Activated T-cell treated with anti-CD3 and anti-CD28 coated beads for 48 hours (primary cell): ENCODE data around the gene HSPA1L.
A peak's percentile ranks its signal among the peaks of the same experiment; 100 is the strongest.
"Not testable (repeated sequence)": the region's sequence is repeated elsewhere in the genome, so short reads cannot be mapped to it uniquely, and the experiment has no call there.

ENCODE experiments used
- DNase-seq: peaks from one replicate; pipeline ENCODE4 v3.0.0-alpha.2; 2020; ENCODE audit warnings: low read depth

Gene HSPA1L

GRCh38 chr6:31813465-31813849, 1.6 kb downstream of the HSPA1L start:
- no peak for DNase-seq

DNA sequence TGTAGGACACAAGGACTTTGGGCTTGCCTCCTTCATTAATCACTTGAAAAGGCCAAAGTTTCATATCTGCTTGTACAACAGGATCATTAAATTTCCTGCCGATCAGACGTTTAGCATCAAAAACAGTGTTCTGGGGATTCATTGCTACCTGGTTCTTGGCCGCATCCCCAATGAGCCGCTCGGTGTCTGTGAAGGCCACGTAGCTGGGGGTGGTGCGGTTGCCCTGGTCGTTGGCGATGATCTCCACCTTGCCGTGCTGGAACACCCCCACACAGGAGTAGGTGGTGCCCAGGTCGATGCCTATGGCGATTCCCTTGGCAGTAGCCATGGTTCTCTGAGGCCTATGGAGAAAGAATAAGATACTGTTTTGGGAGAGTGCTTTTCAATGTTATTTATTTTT, 3.4 kb downstream of the HSPA1L start:
- no peak for DNase-seq

DNA sequence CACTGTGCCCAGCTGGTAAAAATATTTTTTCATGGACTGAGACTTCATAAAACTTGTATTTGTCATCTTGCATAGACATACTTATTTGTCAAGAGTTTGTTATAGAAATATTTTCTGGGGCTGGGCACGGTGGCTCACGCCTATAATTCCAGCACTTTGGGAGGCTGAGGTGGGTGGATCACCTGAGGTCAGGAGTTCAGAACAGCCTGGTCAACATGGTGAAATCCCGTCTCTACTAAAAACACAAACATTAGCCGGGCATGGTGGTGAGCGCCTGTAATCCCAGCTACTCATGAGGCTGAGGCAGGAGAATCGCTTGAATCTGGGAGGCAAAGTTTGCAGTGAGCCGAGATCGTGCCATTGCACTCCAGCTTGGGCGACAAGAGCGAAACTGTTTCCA, 6.5 kb downstream of the HSPA1L start:
- not testable (repeated sequence) for DNase-seq

GRCh38 chr6:31806470-31807272, 8.4 kb downstream of the HSPA1L start, which contains the start of gene LSM2:
Gene LSM2, minus strand, starts transcription at chr6:31806966. Its CDS starts 209 bp downstream, at chr6:31806757.
- peak; percentile 96 for DNase-seq

- no peak for DNase-seq
These were observed 9.1 kb downstream of the HSPA1L start for GRCh38 chr6:31805939-31806469.

DNA sequence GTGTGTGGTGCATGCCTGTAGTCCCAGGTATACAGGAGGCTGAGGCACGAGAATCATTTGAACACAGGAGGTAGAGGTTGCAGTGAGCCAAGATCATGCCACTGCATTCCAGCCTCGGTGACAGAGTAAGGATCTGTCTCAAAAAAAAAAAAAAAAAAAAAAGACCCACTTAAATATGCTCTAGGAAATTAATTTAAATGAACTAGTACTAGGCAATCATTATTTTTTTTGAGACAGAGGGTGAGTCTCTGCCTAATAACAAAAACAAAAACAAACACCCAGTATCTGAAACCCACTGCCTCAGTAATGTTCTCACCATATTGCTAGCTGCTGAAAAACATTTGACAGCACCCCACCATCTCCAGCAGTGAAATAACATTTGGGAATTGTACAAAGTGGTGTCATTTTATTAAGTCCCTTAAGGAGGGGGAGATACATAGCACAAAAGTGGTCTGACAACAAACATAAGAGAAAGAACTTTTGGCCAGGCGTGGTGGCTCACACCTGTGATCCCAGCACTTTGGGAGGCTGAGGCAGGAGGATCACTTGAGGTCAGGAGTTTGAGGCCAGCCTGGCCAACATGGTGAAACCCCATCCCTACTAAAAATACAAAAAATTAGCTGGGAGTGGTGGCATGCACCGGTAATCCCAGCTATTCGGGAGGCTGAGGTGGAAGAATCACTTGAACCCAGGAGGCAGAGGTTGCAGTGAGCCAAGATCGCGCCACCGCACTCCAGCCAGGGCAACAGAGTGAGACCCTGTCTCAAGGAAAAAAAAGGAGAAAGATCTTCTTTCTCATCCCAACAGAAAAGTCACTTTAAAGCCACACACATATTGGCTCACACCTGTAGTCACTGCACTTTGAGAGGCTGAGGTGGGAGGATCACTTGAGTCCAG, 13.8 kb downstream of the HSPA1L start:
- not testable (repeated sequence) for DNase-seq

DNA sequence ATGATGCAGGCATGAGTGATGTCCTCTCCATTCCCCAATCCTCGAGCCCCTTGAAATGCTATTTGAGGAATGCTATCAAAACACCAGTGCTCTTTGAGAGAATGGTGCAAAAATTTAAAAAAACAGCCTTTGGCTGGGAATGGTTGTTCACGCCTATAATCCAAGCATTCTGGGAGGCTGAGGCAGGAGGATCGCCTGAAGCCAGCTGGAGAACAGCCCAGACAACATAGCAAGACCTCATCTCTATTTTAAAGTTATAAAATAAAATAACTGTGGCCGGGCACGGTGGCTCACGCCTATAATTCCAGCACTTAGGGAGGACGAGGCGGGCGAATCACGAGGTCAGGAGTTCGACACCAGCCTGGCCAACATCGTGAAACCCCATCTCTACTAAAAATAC, 15.3 kb downstream of the HSPA1L start:
- DNase-seq: no peak

- no peak for DNase-seq
These were observed 17.5 kb downstream of the HSPA1L start for GRCh38 chr6:31797588-31797987.

GRCh38 chr6:31796993-31797385, 18.1 kb downstream of the HSPA1L start:
- DNase-seq: no peak

- peak; percentile 86 for DNase-seq
These were observed 19.3 kb downstream of the HSPA1L start, which contains the start of gene VARS1 for GRCh38 chr6:31795616-31796298. Gene VARS1, minus strand, starts transcription at chr6:31795752. Its CDS starts 535 bp downstream, at chr6:31795217.

DNA sequence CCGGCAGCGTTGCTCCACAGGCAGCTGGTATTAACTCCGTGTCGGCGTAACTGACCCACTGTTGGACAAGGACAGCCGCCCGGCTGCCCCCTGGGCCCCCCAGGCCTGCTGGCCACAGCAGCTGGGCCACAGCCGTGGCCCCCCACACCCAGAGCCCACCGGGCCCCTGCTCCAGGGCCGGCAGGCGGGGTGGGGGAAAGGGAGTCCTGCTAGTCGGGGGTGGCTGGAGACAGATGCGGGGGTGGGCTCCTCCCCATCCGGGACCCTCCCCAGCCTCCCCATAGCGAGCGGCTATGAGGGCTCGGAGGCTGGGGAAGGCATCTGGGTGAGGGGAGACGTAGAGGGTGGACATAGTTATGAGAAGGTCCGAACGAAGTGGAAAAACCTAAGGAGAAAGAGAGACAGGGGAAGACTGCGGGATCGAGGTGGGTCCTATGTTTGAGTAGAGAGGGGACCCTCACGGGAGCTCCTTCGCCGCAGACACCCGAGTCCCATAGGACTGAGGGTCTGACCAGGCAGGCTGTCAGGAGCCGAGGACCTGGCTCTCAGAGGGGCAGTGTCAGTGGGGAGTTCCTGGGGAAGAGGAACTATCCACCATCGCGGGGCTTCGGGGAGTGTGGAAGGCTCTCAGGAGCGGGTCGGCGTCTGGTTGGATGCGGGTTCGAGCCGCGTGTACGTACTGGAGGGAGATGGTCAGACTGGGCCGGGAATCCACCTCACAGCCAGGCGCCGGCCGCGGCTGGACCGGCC, 20.0 kb downstream of the HSPA1L start:
- DNase-seq: no peak

GRCh38 chr6:31794294-31794865, 20.7 kb downstream of the HSPA1L start:
- DNase-seq: no peak

GRCh38 chr6:31793927-31794245, 21.2 kb downstream of the HSPA1L start:
- DNase-seq: not testable (repeated sequence)

- no peak for DNase-seq
These were observed 22.3 kb downstream of the HSPA1L start for GRCh38 chr6:31792761-31793171.

- no peak for DNase-seq
These were observed 23.1 kb downstream of the HSPA1L start for GRCh38 chr6:31792090-31792374.

DNA sequence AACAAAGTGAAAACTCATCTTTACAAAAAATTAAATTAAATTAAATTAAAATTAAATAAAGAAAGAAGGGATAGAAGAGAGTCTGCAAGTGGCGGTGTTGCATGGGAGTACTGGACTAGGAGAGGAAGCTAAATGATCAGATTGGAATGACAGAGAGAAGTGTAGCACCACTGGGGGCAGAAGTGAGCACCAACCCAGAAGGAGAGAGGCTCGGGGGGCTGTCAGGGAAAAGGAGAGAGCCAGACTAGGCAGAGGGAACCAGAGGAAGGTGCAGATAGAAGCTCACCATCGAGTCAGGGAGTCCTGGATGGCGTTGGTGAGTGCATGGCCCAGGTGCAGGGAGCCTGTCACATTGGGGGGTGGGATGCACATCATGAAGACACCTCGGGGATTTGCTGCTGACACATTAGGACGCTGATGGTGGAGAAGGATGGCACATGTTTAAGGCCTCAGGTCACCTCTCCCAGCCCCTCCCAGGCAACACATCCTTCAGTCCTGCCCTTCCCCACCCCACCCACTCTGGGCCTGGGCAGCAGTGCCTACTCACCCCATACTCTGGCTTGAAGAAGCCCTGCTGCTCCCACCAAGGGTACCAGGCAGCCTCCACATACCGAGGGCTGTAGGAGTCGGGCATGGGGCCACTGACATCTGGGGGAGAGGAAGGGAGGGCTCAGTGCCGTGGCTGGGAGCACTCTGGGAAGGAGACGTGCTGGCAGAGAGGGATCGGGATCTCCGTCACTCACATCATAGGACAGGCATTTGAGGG, 23.6 kb downstream of the HSPA1L start:
- no peak for DNase-seq

DNA sequence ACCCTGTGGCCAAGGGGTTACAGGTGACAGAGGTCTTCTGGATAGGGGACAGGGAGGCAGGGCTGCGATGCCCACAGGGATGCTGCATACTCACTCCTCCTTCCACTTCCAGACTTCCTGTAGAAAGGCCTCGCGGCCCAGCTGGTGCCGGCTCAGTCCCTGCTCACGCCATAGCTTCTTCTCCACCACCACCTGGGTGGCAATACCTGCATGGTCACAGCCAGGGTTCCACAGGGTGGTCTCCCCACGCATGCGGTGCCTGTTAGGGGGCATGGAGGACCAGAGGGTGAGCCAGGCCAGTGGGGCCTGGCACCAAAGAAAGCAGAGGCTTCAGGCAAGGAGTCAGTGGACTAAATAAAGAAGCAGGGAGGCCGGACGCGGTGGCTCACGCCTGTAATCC, 29.6 kb downstream of the HSPA1L start:
- no peak for DNase-seq

- DNase-seq: no peak
These were observed 30.8 kb downstream of the HSPA1L start for GRCh38 chr6:31784098-31784925.

DNA sequence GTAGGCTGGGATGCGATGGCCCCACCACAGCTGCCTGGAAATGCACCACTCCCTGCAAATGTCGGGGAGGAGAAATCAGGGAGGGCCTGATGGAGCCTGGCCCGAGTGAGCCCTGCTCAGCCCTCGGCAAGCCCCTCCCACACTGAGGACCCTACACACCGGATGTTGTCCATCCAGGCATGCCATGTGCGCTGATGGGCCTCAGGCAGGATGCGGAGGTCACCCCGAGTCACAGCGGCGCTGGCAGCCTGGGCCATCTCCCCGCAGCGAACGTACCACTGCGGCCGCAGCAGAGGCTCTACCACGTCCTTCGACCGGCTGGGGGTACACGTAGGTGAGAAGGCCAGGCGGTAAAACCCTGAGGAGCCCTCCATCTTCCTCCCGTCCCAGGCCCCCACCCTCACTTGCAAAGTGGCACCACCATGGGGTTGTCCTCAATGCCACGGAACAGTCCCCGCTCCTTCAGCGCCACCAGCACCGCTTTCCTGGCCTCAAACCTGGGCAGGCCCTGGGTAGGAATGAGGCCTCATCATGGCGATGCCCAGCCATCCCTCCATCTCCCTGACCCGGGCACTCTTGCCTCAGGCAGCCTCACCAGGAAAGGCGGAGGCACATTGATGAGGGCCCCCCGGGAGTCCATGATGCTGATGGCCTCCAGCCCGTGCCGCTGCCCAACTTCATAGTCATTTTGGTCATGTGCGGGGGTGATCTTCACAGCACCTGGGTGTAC, 32.8 kb downstream of the HSPA1L start:
- no peak for DNase-seq
